Colonic mucosa (tissue), 4 donors: ENCODE results near the gene XPO6. TPM values are rescaled to one million over a fixed set of nuclear protein-coding genes. Genes with fewer than 3 reads are reported as not detected.

Experiments
- DNase-seq: peaks from one replicate; pipeline ENCODE4 v3.0.0-alpha.2; 2020
- H3K27ac ChIP-seq: fragments of 200-600 bp; one replicate; pipeline ENCODE4 v1.8.0; 2021
- H3K27me3 ChIP-seq: fragments of 200-600 bp; one replicate; pipeline ENCODE4 v1.8.0; 2021
- H3K36me3 ChIP-seq: fragments of 200-600 bp; one replicate; pipeline ENCODE4 v1.8.0; 2021
- H3K4me1 ChIP-seq: fragments of 200-600 bp; one replicate; pipeline ENCODE4 v1.8.0; 2021; ENCODE audit warnings: mild to moderate bottlenecking
- H3K4me3 ChIP-seq: fragments of 200-600 bp; one replicate; pipeline ENCODE4 v1.8.0; 2021
- H3K9ac ChIP-seq, 2 donors: one replicate each; pipeline ENCODE4 v1.7.0; 2013; ENCODE audit warnings: control low read depth in 2 of 2, low read depth in 2 of 2, low read length in 2 of 2
- H3K9me3 ChIP-seq: fragments of 200-600 bp; one replicate; pipeline ENCODE4 v1.8.0; 2021
- intact Hi-C: fragments of 100-400 bp; cut with DNase I; formaldehyde crosslinking; loops from one replicate; pipeline ENCODE4 v1.14.1; 2022
- total RNA-seq, 2 donors: library from RNA; stranded (reverse); fragmentation: NEBNext Ultra II Directional in 1 of 2; extraction: Animal tissue kit (Norgen Biotek cat#: 25700) in 1 of 2; gene quantifications; one replicate each; pipeline ENCODE4 v1.2.1, GENCODE V29; 2021
- TF ChIP-seq, protein P1 (sequence below): fragments of 200-600 bp; IDR thresholded peaks from one replicate; pipeline ENCODE4 v1.8.0; 2022; ENCODE audit warnings: antibody characterized with exemption, mild to moderate bottlenecking
- donor health status: healthy.
- donor health status: DM: no; HTN: no; CAD: no.
- donor health status: DM: no; HTN: no; CAD: no.

XPO6 gene
- total RNA-seq, 2 donors from 2014 or later = 77.0 to 144 TPM

DNA sequence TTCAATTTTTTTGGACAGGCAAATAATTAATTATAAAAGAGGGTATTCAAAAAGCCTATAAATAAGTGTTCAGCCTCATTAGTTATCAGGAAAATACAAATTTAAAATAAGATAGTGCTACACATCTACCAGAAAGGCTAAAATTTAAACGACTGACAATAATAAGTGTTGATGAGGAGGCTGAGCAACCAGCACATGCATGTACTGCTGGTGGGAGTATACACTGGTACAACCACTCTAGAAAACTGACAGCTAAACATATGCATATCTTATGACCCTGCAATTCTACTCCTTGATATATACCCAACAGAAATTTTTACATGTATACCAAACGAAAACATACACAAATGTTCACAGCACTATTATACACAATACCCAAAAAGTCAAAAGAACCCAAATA is 27.1 kb downstream of the XPO6 start:
- Histone ChIP-seq H3K4me3 (no peak overlapping the region), H3K9ac (no peak overlapping the region), H3K9me3 (no peaks in the 10 kb centered on the region), H3K27ac (no peak overlapping the region), H3K36me3 (no peaks in the 10 kb centered on the region), H3K27me3 (no peaks in the 10 kb centered on the region), H3K4me1 (no peaks in the 10 kb centered on the region)
- TF ChIP-seq, protein P1, sequence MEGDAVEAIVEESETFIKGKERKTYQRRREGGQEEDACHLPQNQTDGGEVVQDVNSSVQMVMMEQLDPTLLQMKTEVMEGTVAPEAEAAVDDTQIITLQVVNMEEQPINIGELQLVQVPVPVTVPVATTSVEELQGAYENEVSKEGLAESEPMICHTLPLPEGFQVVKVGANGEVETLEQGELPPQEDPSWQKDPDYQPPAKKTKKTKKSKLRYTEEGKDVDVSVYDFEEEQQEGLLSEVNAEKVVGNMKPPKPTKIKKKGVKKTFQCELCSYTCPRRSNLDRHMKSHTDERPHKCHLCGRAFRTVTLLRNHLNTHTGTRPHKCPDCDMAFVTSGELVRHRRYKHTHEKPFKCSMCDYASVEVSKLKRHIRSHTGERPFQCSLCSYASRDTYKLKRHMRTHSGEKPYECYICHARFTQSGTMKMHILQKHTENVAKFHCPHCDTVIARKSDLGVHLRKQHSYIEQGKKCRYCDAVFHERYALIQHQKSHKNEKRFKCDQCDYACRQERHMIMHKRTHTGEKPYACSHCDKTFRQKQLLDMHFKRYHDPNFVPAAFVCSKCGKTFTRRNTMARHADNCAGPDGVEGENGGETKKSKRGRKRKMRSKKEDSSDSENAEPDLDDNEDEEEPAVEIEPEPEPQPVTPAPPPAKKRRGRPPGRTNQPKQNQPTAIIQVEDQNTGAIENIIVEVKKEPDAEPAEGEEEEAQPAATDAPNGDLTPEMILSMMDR = no peak
- intact Hi-C loops = no loop called here
- DNase-seq = no peak

DNA sequence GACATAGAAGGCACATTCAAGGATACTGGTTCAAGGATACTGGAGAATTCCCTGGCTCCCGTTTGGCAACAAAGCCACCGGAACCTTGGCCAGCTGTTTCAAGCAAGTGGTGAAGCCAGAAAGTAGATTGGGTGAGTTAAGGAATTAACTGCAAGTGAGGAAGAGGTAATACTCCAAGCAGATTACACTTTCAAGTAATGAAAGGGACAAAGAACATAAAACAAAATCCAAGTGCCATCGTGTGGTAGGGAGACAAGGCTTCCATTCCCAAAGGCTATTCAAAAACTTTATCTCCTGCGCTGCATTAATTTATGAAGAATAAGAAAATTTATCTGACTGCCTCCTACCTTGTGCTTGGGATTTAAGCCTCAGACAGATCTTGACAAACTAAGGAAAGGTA is 27.8 kb downstream of the XPO6 start:
- H3K4me1 ChIP-seq = no peaks in the 10 kb centered on the region
- H3K4me3 ChIP-seq = no peak overlapping the region
- no peaks in the 10 kb centered on the region for H3K27me3 ChIP-seq
- H3K9ac ChIP-seq = no peak overlapping the region
- H3K36me3 ChIP-seq = no peaks in the 10 kb centered on the region
- TF ChIP-seq, protein P1 = no peak
- intact Hi-C loops = no loop called here
- H3K9me3 ChIP-seq = no peaks in the 10 kb centered on the region
- no peak overlapping the region for H3K27ac ChIP-seq
- no peak for DNase-seq

DNA sequence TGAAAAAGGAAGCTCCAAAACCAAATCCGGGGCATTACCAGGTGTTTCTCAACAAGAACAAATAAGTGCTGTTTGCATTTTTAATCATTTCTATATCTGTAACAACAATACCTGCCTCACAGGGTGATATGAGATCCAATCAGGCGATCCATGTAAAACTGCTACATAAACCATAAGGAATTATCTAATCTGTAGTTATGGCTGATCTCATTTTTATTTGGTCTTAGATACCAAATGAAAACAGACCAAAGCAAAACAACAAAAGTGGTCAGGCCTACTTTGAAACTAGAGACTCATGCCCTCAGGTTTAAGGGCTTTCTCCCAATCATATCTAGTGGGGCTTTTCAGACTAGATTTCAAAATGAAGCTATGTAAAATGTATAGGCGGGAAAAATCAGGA is 28.3 kb downstream of the XPO6 start:
- Histone ChIP-seq H3K4me3 (no peak overlapping the region), H3K27me3 (no peaks in the 10 kb centered on the region), H3K27ac (no peak overlapping the region), H3K36me3 (no peaks in the 10 kb centered on the region), H3K9me3 (no peaks in the 10 kb centered on the region), H3K9ac (no peak overlapping the region), H3K4me1 (no peaks in the 10 kb centered on the region)
- DNase-seq = no peak
- TF ChIP-seq, protein P1 = no peak
- intact Hi-C loops = no loop called here

DNA sequence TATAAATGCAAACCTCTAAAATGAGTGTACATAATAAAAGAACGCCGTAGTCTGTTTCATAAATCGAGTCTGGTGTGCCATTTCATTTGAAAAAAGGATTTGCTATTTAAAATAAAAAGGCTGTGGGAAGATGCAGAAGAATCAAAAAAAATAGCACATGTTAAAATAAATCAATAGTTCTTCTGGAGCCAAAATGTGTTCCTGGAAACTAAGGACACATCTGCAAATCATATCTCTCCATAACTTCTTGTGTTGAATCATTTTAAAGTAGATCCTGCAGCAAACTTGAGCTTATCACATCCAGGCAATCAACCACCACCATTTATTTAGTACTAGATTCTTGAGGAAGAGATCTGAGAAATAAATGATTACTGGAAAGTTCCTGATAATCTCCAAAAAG is 29.0 kb downstream of the XPO6 start:
- DNase-seq = no peak
- Histone ChIP-seq H3K27me3 (no peaks in the 10 kb centered on the region), H3K4me1 (no peaks in the 10 kb centered on the region), H3K4me3 (no peak overlapping the region), H3K36me3 (no peaks in the 10 kb centered on the region), H3K9ac (no peak overlapping the region), H3K9me3 (no peaks in the 10 kb centered on the region), H3K27ac (no peak overlapping the region)
- intact Hi-C loops = no loop called here
- TF ChIP-seq, protein P1 = no peak

DNA sequence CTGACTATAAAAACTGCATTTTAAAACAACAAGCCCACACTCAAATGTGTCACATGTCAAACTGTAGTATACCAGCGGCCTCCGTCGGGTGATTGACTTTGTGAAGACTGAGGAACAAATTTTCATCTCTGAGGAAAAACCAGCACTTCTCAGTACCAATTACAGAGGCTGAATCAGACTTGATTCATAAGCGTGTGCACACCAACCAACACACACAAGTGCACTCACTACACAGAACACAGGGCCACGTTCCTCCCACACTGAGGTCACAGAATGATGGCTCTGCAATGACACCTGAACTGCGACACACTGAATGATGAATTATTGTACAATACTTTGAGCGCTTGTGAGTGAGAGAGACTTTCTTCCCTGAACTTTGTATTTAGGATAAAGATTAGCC is 29.6 kb downstream of the XPO6 start:
- no peaks in the 10 kb centered on the region for H3K9me3 ChIP-seq
- no peak overlapping the region for H3K27ac ChIP-seq
- no peak for DNase-seq
- H3K9ac ChIP-seq = no peak overlapping the region
- no peak overlapping the region for H3K4me3 ChIP-seq
- H3K36me3 ChIP-seq = no peaks in the 10 kb centered on the region
- H3K27me3 ChIP-seq = no peaks in the 10 kb centered on the region
- intact Hi-C loops = no loop called here
- TF ChIP-seq, protein P1 = no peak
- H3K4me1 ChIP-seq = no peaks in the 10 kb centered on the region

DNA sequence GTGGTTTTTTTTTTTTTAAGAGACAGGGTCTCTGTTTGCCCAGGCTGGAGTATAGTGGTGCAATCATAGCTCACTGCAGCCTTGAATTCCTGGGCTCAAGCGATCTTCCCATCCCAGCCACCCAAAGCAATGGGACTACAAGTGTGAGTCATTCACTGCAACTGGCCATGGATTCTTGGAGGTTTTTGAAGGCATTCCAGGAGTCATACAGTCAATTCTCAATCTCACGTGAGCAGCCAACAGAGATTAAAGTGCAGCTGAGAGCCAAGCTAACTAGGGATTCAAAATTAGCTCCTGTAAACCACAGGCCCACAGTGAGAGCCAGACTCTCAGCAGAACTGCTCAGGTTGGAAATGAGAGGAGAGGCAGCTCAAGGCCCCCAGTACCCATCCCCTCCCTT is 30.2 kb downstream of the XPO6 start:
- peak; percentile 33 for DNase-seq
- TF ChIP-seq, protein P1 = no peak
- intact Hi-C loops = no loop called here
- peak overlapping the region; percentile 24 for H3K27ac ChIP-seq
- no peaks in the 10 kb centered on the region for H3K36me3 ChIP-seq
- no peak overlapping the region for H3K9ac ChIP-seq
- H3K4me1 ChIP-seq = no peaks in the 10 kb centered on the region
- no peak overlapping the region for H3K4me3 ChIP-seq
- H3K9me3 ChIP-seq = no peaks in the 10 kb centered on the region
- H3K27me3 ChIP-seq = no peaks in the 10 kb centered on the region
